Heart right ventricle (tissue), 16 donors: ENCODE measurements around the gene ITM2A. TPM values are rescaled to one million over a fixed set of nuclear protein-coding genes. Genes with fewer than 3 reads are reported as not detected.

Experiments
- ATAC-seq, 8 donors: fragments of 200-7000 bp; cut with Tn5 transposase; one replicate each; pipeline ENCODE4 v1.9.1; 2020; ENCODE audit warnings: mild to moderate bottlenecking in 8 of 8, moderate library complexity in 8 of 8, moderate number of reproducible peaks in 1 of 8
- DNase-seq, 2 donors: peaks; one replicate each; pipeline ENCODE4 v3.0.0-alpha.2; 2020
- H3K27ac ChIP-seq, 10 donors: fragments of 200-600 bp; sonication (generic) in 2 of 10; one replicate each; pipeline versions ENCODE4 v1.5.0 to v1.8.0; 2020 to 2022; ENCODE audit warnings: mild to moderate bottlenecking in 3 of 10
- H3K27me3 ChIP-seq, 7 donors: fragments of 200-600 bp; one replicate each; pipeline ENCODE4 v1.8.0; 2021 to 2022; ENCODE audit warnings: mild to moderate bottlenecking in 2 of 7
- H3K36me3 ChIP-seq, 9 donors: fragments of 200-600 bp; sonication (generic) in 1 of 9; one replicate each; pipeline versions ENCODE4 v1.5.0 to v1.8.0; 2020 to 2022; ENCODE audit warnings: mild to moderate bottlenecking in 2 of 9
- H3K4me1 ChIP-seq, 9 donors: fragments of 200-600 bp; sonication (generic) in 1 of 9; one replicate each; pipeline versions ENCODE4 v1.5.0 to v1.8.0; 2020 to 2022; ENCODE audit warnings: mild to moderate bottlenecking in 4 of 9
- H3K4me3 ChIP-seq, 10 donors: fragments of 200-600 bp; sonication (generic) in 2 of 10; one replicate each; pipeline versions ENCODE4 v1.5.0 to v1.8.0; 2020 to 2022; ENCODE audit warnings: mild to moderate bottlenecking in 7 of 10, moderate library complexity in 2 of 10
- H3K9me3 ChIP-seq, 11 donors: fragments of 200-600 bp in 10 of 11; sonication (generic) in 2 of 11; one replicate each; pipeline versions ENCODE4 v1.5.0 to v1.8.0; 2013 to 2022; ENCODE audit warnings: mild to moderate bottlenecking in 2 of 11, control low read depth in 1 of 11, moderate library complexity in 1 of 11
- CTCF ChIP-seq, 9 donors: fragments of 200-600 bp; sonication (generic) in 2 of 9; IDR thresholded peaks; one replicate each; pipeline versions ENCODE4 v1.5.0 to v1.8.0; 2021 to 2022; ENCODE audit warnings: antibody characterized with exemption in 9 of 9, mild to moderate bottlenecking in 5 of 9, moderate library complexity in 1 of 9
- WGBS, 2 donors: extraction: QIAGEN DNeasy Blood & Tissue Kit; methylation state at CpG; one replicate each; pipeline ENCODE4 v1.1.7; 2013; ENCODE audit warnings: inconsistent platforms in 1 of 2; 5-methylcytosine and 5-hydroxymethylcytosine counted together
- intact Hi-C, 10 donors: fragments of 100-400 bp; cut with DNase I; formaldehyde crosslinking; loops; one replicate each; pipeline versions ENCODE4 v1.11.1 to v1.14.2; 2022
- long read RNA-seq, 3 donors: library from polyadenylated mRNA; unstranded; transcript quantifications; one replicate each; pipeline ENCODE4 v2.0.0, GENCODE V29; 2020 to 2021
- polyA plus RNA-seq, 2 donors: library from polyadenylated mRNA; stranded (reverse); fragments of 200-250 nt; gene quantifications; one replicate each; pipeline ENCODE4 v1.2.3, GENCODE V29; 2013
- total RNA-seq, 10 donors: library from RNA; stranded (reverse); fragmentation: NEBNext Ultra II Directional in 3 of 10; extraction: Animal tissue kit (Norgen Biotek cat#: 25700) in 3 of 10; gene quantifications; one replicate each; pipeline versions ENCODE4 v1.2.1 to v1.2.4, GENCODE V29; 2021 to 2023
- donor health status: Arrhythmogenic right ventricular cardiomyopathy.
- donor health status: ischemic (EF 13 %, LVEDD 7.1; RV severe dilation, severe dysfunction).
- donor health status: healthy with polysubstance abuse.
- donor health status: DM: no; HTN: yes; CAD: no.
- donor health status: DM: no; HTN: no; CAD: no.
- donor health status: ischemic (EF 25% LVEDD 6.9; RV normal size, moderate dysfunction).
- donor health status: ischemic (EF 25% LVEDD 5.7; RV mildly dilated, moderate dysfunction).
- donor health status: healthy.
- donor health status: DM: yes; HTN: yes; CAD: no.
- donor health status: Ischemic cardiomyopathy.
- donor health status: ischemic (EF 35%, LVEDD 5.7; RV mildly dilated, moderate dysfunction).
- donor health status: nonischemic (EF 11% LVEDD 7.7; RV severe dilation, severe dysfunction).
- donor health status: DM: yes; HTN: yes; CAD: no.
- donor health status: PGD.
- donor health status: ischemic (EF 29% LVEDD 5.4; RV normal size, mild dysfunction).
- donor health status: nonischemic (EF 23%, LVEDD 6.1; RV moderate dilation, normal function).

ITM2A gene
- total RNA-seq: 10 to 100 TPM; 43.5 to 85.2 (median 64.4) TPM
- 10 to 100 TPM; 22.6 to 55.2 TPM for polyA plus RNA-seq
- long read RNA-seq, donor 1, transcript ITM2A-201 (6 exons, 1,641 nt): major isoform, 42 of 55 reads
- long read RNA-seq, donor 1, partial matches to known transcripts: 4 of 55 reads
- long read RNA-seq, donor 1, other reads (novel, unspliced or antisense): 8 of 55 reads
- long read RNA-seq, donor 2, transcript ITM2A-201 (6 exons, 1,641 nt): major isoform, 59 of 73 reads
- long read RNA-seq, donor 2, partial matches to known transcripts: 6 of 73 reads
- long read RNA-seq, donor 2, other reads (novel, unspliced or antisense): 7 of 73 reads
- long read RNA-seq, donor 3, transcript ITM2A-201 (6 exons, 1,641 nt): major isoform, 39 of 60 reads
- long read RNA-seq, donor 3, transcript ITM2A-202 (5 exons, 1,698 nt): minor isoform, 6 of 60 reads
- long read RNA-seq, donor 3, partial matches to known transcripts: 4 of 60 reads
- long read RNA-seq, donor 3, other reads (novel, unspliced or antisense): 11 of 60 reads

GRCh38 chrX:79366873-79367749 is at the start of gene ITM2A:
TSS of gene ITM2A (minus strand) at chrX:79367334. CDS start at chrX:79367215, 119 bp downstream.
- H3K4me1 ChIP-seq: peaks cover 0 to 4% (median 0%) of the 10 kb centered on the region in 9 donors
- no peaks in the 10 kb centered on the region for H3K9me3 ChIP-seq
- intact Hi-C loops: loop anchor here in 2 of 10 donors (5.0 to 10.0 kb wide), 2 partner anchors 95 to 102 kb away; no protein-coding TSS in a partner anchor
- WGBS, 2 donors: 1 to 2% methylated on average over 29 to 38 of the region's 38 CpGs
- peaks cover 0 to 7% (median 0%) of the 10 kb centered on the region in 9 donors for H3K36me3 ChIP-seq
- DNase-seq (peak; percentile 32 to 46), ATAC-seq (peak; percentile 79 to 94 (median 89))
- TF ChIP-seq CTCF (IDR thresholded peaks at IDR 0.05): no peak
- H3K27me3 ChIP-seq: peaks cover 0 to 4% (median 0%) of the 10 kb centered on the region in 7 donors
- peak within 1 kb of the TSS; percentile 32 to 63 (median 52) for H3K4me3 ChIP-seq
- H3K27ac ChIP-seq: peak within 1 kb of the TSS in 9 of 10 donors; percentile 61 to 82 (median 69)

- 67 to 69% methylated on average over 2 of the region's 2 CpGs for WGBS, 2 donors
- intact Hi-C loops: loop anchor here in 3 of 10 donors (10.0 kb wide), 2 partner anchors 150 to 860 kb away; no protein-coding TSS in a partner anchor
- peaks cover 0 to 5% (median 0%) of the 10 kb centered on the region in 7 donors for H3K27me3 ChIP-seq
- no peaks in the 10 kb centered on the region for H3K4me1 ChIP-seq
- H3K9me3 ChIP-seq: no peaks in the 10 kb centered on the region
- H3K36me3 ChIP-seq: no peaks in the 10 kb centered on the region
- DNase-seq: no peak
- H3K4me3 ChIP-seq: no peak overlapping the region
- ATAC-seq: no peak
- H3K27ac ChIP-seq: no peak overlapping the region
- TF ChIP-seq CTCF (IDR thresholded peaks at IDR 0.05): no peak
These were observed 47.9 kb upstream of the ITM2A start for GRCh38 chrX:79415056-79415455.

DNA sequence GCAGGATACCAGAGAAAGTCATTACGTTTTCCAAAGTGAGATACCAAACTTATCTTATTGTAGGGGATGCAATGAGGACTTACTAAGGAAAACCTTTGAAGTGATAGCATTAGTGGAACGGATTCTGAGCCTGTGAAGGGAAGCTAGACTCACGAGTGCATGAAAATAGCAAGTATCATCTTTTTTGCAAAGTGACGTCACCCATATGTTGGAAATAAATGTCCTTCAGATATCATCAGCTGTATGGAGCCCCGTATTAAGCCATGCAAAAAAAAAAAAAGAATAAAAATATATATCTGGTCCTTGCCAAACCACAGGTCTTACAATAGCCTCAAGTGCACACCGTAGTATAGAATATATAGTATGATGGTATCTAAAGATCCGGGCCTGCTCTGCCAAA is 46.8 kb upstream of the ITM2A start:
- no peak overlapping the region for H3K4me3 ChIP-seq
- H3K9me3 ChIP-seq: no peaks in the 10 kb centered on the region
- no peak for TF ChIP-seq CTCF (IDR thresholded peaks at IDR 0.05)
- H3K27ac ChIP-seq: no peak overlapping the region
- DNase-seq (no peak), ATAC-seq (no peak)
- WGBS, 2 donors: 61 to 62% methylated on average over 7 of the region's 7 CpGs
- intact Hi-C loops: loop anchor here in 3 of 10 donors (2.0 to 10.0 kb wide), 5 partner anchors 49 to 859 kb away; no protein-coding TSS in a partner anchor
- peaks cover 0 to 5% (median 0%) of the 10 kb centered on the region in 7 donors for H3K27me3 ChIP-seq
- H3K4me1 ChIP-seq: no peaks in the 10 kb centered on the region
- H3K36me3 ChIP-seq: no peaks in the 10 kb centered on the region

DNA sequence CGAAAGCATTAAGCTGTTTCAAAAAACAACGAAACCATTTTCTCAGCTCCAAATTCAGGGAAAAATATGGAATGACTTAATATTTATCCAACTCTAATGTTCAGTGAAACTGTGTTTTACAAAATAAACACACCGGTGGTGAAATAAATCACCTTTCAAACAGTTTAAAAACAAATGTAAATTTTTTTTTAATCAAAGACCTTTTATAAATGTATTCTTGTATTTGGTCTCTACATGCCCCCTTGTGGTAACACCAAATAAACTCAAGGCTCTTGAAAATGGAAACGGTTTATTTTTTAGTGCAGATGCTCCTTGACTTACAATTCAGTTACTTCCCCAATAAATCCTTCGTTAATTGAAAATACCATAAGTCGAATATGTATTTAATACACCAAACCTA is 45.8 kb upstream of the ITM2A start:
- peak in 8 of 9 donors; percentile 14 to 65 (median 44) for TF ChIP-seq CTCF (IDR thresholded peaks at IDR 0.05)
- no peaks in the 10 kb centered on the region for H3K36me3 ChIP-seq
- peak overlapping the region in 4 of 10 donors; percentile 5 to 69 (median 64) for H3K27ac ChIP-seq
- ATAC-seq (no peak), DNase-seq (no peak)
- 19 to 25% methylated on average over 6 of the region's 6 CpGs for WGBS, 2 donors
- H3K4me3 ChIP-seq: peak overlapping the region in 9 of 10 donors; percentile 3 to 49 (median 42)
- intact Hi-C loops: loop anchor here in 3 of 10 donors (2.0 to 10.0 kb wide), 5 partner anchors 48 to 858 kb away; no protein-coding TSS in a partner anchor
- H3K27me3 ChIP-seq: peaks cover 0 to 5% (median 0%) of the 10 kb centered on the region in 7 donors
- no peaks in the 10 kb centered on the region for H3K4me1 ChIP-seq
- H3K9me3 ChIP-seq: no peaks in the 10 kb centered on the region
